ENCODE data around the gene LRRC4C. TPM values are rescaled to one million over a fixed set of nuclear protein-coding genes. Genes with fewer than 3 reads are reported as not detected.

The LRRC4C gene
- total RNA-seq, 4 donors from 2014 or later: 0.38 to 3.5 (median 0.95) TPM; not detected in 1

GRCh38 chr11:41085123-41085522 is 374.3 kb downstream of the LRRC4C start:
- no peak for DNase-seq (ENCODE audit: low spot score)
- TF ChIP-seq CTCF (IDR thresholded peaks at IDR 0.05): no peak
- ATAC-seq (ENCODE audit: low FRiP score): no peak

GRCh38 chr11:41081756-41082285 is 377.6 kb downstream of the LRRC4C start:
- DNase-seq (ENCODE audit: low spot score) (no peak), ATAC-seq (ENCODE audit: low FRiP score) (no peak)
- no peak for TF ChIP-seq CTCF (IDR thresholded peaks at IDR 0.05)

GRCh38 chr11:41074318-41074717 is 385.1 kb downstream of the LRRC4C start:
- no peak for ATAC-seq (ENCODE audit: low FRiP score)
- TF ChIP-seq CTCF (IDR thresholded peaks at IDR 0.05): no peak
- no peak for DNase-seq (ENCODE audit: low spot score)

GRCh38 chr11:41065432-41065831 is 394.0 kb downstream of the LRRC4C start:
- ATAC-seq (ENCODE audit: low FRiP score): no peak
- DNase-seq (ENCODE audit: low spot score): no peak
- TF ChIP-seq CTCF (IDR thresholded peaks at IDR 0.05): no peak

DNA sequence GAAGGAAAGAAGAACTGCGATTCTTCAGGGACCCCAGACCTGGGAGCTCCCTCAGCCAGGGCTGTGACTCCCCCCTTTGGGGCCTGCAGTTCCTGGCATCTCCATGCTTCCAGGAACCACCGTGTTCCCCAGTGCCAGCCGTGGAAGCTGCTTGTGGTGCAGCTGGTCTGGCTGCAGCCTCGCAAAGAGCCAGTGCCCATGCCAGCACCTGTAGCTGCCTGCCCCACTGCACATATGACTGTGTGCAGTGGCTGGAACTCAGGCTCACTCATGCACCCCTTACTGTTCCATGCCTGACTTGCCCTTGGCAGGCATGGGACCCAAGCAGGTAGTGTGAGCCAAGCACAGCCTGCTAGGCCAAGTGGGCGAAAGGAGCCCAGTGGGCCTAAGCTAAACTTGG is 401.3 kb downstream of the LRRC4C start:
- DNase-seq (ENCODE audit: low spot score): no peak
- no peak for TF ChIP-seq CTCF (IDR thresholded peaks at IDR 0.05)
- no peak for ATAC-seq (ENCODE audit: low FRiP score)

- no peak for ATAC-seq (ENCODE audit: low FRiP score)
- TF ChIP-seq CTCF (IDR thresholded peaks at IDR 0.05): no peak
- DNase-seq (ENCODE audit: low spot score): no peak
Measured at GRCh38 chr11:41056892-41057569, 402.4 kb downstream of the LRRC4C start.

DNA sequence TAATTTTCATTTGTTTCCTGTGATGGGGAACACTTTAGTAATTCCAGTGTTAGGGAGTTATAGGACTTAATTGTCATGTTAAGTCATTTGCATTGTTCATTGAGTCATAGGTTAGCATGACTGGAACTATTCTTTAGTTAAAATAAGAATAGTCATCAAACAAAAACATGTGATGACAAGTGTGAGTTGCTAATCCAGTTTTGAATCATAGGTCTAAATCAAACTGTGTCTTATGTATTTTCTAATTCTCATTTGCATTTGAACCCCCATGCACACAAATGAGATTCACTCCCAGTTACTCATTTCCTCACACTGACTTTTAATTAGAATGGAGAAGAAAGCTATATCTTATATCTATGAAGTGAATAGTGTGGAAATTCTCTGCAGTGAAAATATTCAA is 405.6 kb downstream of the LRRC4C start:
- no peak for TF ChIP-seq CTCF (IDR thresholded peaks at IDR 0.05)
- ATAC-seq (ENCODE audit: low FRiP score): no peak
- no peak for DNase-seq (ENCODE audit: low spot score)

Data from omental fat pad (tissue), 4 donors.